Sigmoid colon (tissue), 7 donors: ENCODE results near the gene SELPLG. TPM values are rescaled to one million over a fixed set of nuclear protein-coding genes. Genes with fewer than 3 reads are reported as not detected.
"Not testable (repeated sequence)": the region's sequence is repeated elsewhere in the genome, so short reads cannot be mapped to it uniquely, and the experiment has no call there.

Source experiments
- DNase-seq: peaks from one replicate; pipeline ENCODE4 v3.0.0-alpha.2; 2019
- H3K27ac ChIP-seq, 4 donors: fragments of 200-600 bp; sonication (generic); one replicate each; pipeline ENCODE4 v1.5.1; 2016 to 2019; ENCODE audit warnings: mild to moderate bottlenecking in 1 of 4
- H3K27me3 ChIP-seq, 3 donors: fragments of 200-600 bp; sonication (generic); one replicate each; pipeline ENCODE4 v1.5.1; 2019; ENCODE audit warnings: mild to moderate bottlenecking in 1 of 3
- H3K36me3 ChIP-seq, 4 donors: fragments of 200-600 bp; sonication (generic); one replicate each; pipeline ENCODE4 v1.5.1; 2016 to 2019
- H3K4me1 ChIP-seq, 4 donors: fragments of 200-600 bp; sonication (generic); one replicate each; pipeline ENCODE4 v1.5.1; 2017 to 2019
- H3K4me3 ChIP-seq, 4 donors: fragments of 200-600 bp; sonication (generic); one replicate each; pipeline ENCODE4 v1.5.1; 2017 to 2019; ENCODE audit warnings: mild to moderate bottlenecking in 2 of 4, moderate library complexity in 1 of 4
- H3K9me3 ChIP-seq, 4 donors: fragments of 200-600 bp in 3 of 4; sonication (generic) in 3 of 4; one replicate each; pipeline versions ENCODE4 v1.5.1 to v1.6.1; 2013 to 2019
- EP300 ChIP-seq, 4 donors: sonication (generic); formaldehyde crosslinking; IDR thresholded peaks; one replicate each; pipeline ENCODE4 v1.6.1; 2017; ENCODE audit warnings: antibody characterized with exemption in 4 of 4
- POLR2A ChIP-seq, 2 donors: fragments of 450-650 bp; IDR thresholded peaks; one replicate each; pipeline ENCODE4 v1.6.1; 2016; ENCODE audit warnings: antibody characterized with exemption in 2 of 2, mild to moderate bottlenecking in 2 of 2, moderate library complexity in 2 of 2
- POLR2AphosphoS5 ChIP-seq, 4 donors: sonication (generic); formaldehyde crosslinking; IDR thresholded peaks; one replicate each; pipeline ENCODE4 v1.6.1; 2017; ENCODE audit warnings: antibody characterized with exemption in 4 of 4
- WGBS, 2 donors: extraction: QIAGEN DNeasy Blood & Tissue Kit; methylation state at CpG; one replicate each; pipeline ENCODE4 v1.1.7; 2013; 5-methylcytosine and 5-hydroxymethylcytosine counted together
- intact Hi-C: fragments of 100-400 bp; cut with DNase I; formaldehyde crosslinking; loops from one replicate; pipeline ENCODE4 v1.15.1; 2023
- polyA plus RNA-seq, 3 donors: library from polyadenylated mRNA; stranded (reverse); fragments of 200-250 nt; gene quantifications; one replicate each; pipeline ENCODE4 v1.2.3, GENCODE V29; 2013
- total RNA-seq, 4 donors: library from RNA; depleted of rRNA; stranded (reverse); fragments of >200 nt; gene quantifications; one replicate each; pipeline ENCODE4 v1.1.0, GENCODE V29; 2016
- TF ChIP-seq, protein P1 (sequence below), 4 experiments: fragments of 450-650 bp in 3 of 4; fragments of 200-600 bp in 1 of 4; IDR thresholded peaks; one replicate each; pipeline ENCODE4 v1.5.1; 2016 to 2019; ENCODE audit warnings: antibody characterized with exemption in 4 of 4, mild to moderate bottlenecking in 3 of 4, moderate library complexity in 2 of 4
- donor health status: healthy with polysubstance abuse.
- donor health status: Bipolar disorder and iron deficiency.
- donor health status: healthy.

Gene SELPLG
- total and polyA plus RNA-seq, 7 donors, result 1.8 to 26.1 (median 6.7) TPM

- TF ChIP-seq POLR2A (IDR thresholded peaks at IDR 0.05) (no peak), EP300 (IDR thresholded peaks at IDR 0.05) (no peak), POLR2AphosphoS5 (IDR thresholded peaks at IDR 0.05) (no peak)
- TF ChIP-seq, protein P1, sequence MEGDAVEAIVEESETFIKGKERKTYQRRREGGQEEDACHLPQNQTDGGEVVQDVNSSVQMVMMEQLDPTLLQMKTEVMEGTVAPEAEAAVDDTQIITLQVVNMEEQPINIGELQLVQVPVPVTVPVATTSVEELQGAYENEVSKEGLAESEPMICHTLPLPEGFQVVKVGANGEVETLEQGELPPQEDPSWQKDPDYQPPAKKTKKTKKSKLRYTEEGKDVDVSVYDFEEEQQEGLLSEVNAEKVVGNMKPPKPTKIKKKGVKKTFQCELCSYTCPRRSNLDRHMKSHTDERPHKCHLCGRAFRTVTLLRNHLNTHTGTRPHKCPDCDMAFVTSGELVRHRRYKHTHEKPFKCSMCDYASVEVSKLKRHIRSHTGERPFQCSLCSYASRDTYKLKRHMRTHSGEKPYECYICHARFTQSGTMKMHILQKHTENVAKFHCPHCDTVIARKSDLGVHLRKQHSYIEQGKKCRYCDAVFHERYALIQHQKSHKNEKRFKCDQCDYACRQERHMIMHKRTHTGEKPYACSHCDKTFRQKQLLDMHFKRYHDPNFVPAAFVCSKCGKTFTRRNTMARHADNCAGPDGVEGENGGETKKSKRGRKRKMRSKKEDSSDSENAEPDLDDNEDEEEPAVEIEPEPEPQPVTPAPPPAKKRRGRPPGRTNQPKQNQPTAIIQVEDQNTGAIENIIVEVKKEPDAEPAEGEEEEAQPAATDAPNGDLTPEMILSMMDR (IDR thresholded peaks at IDR 0.05), result no peak
- Histone ChIP-seq H3K36me3 (no peaks in the 10 kb centered on the region), H3K27ac (no peak overlapping the region), H3K4me3 (no peak overlapping the region), H3K27me3 (no peaks in the 10 kb centered on the region), H3K4me1 (peaks cover 0 to 2% (median 0%) of the 10 kb centered on the region in 4 donors), H3K9me3 (no peaks in the 10 kb centered on the region)
- intact Hi-C loops, result no loop called here
- no peak for DNase-seq
Measured at GRCh38 chr12:108577458-108577857, 56.2 kb downstream of the SELPLG start.

DNA sequence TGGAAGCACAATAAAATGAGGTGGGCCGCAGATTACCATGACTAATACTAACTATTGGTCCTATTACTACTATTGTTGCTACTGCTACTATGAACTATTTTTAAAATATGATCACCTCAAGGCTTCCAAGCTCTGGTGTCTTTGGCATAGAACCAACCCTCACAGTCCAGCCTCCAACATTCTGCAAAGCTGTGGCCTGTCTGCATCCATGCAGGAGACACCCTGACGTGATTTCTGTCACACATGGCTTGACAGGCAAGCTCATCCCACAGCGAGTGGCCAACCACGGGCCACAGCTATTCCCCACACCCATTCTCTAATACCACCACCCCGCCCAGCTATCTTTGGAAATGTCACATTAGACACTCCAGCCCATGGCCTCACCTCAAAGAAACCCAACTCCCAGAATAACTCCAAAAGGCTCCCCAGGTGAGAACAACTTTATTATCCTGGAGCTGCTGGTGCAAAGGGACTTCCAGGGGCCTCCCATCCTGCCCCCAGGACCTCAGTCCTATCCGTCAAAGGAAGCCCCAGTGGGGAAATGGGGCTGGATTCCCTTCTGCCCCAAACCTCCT is 56.9 kb downstream of the SELPLG start:
- 57 to 64% methylated on average over 6 of the region's 6 CpGs for WGBS, 2 donors
- peaks cover 0 to 2% (median under 1%) of the 10 kb centered on the region in 4 donors for H3K4me1 ChIP-seq
- TF ChIP-seq EP300 (IDR thresholded peaks at IDR 0.05) (no peak), POLR2AphosphoS5 (IDR thresholded peaks at IDR 0.05) (no peak), POLR2A (IDR thresholded peaks at IDR 0.05) (no peak)
- TF ChIP-seq, protein P1 (IDR thresholded peaks at IDR 0.05), result no peak
- no peaks in the 10 kb centered on the region for H3K27me3 ChIP-seq
- intact Hi-C loops, result no loop called here
- H3K27ac ChIP-seq, result no peak overlapping the region
- no peaks in the 10 kb centered on the region for H3K9me3 ChIP-seq
- H3K4me3 ChIP-seq, result no peak overlapping the region
- no peak for DNase-seq
- no peaks in the 10 kb centered on the region for H3K36me3 ChIP-seq

GRCh38 chr12:108575199-108575912 is 58.3 kb downstream of the SELPLG start:
- no peaks in the 10 kb centered on the region for H3K27me3 ChIP-seq
- no peak overlapping the region for H3K27ac ChIP-seq
- H3K4me3 ChIP-seq, result no peak overlapping the region
- no peaks in the 10 kb centered on the region for H3K9me3 ChIP-seq
- peak; percentile 14 for DNase-seq
- peaks cover 0 to 8% (median 4%) of the 10 kb centered on the region in 4 donors for H3K4me1 ChIP-seq
- no peaks in the 10 kb centered on the region for H3K36me3 ChIP-seq
- TF ChIP-seq POLR2AphosphoS5 (IDR thresholded peaks at IDR 0.05) (no peak), POLR2A (IDR thresholded peaks at IDR 0.05) (no peak), EP300 (IDR thresholded peaks at IDR 0.05) (no peak)
- TF ChIP-seq, protein P1 (IDR thresholded peaks at IDR 0.05), result no peak
- 88 to 89% methylated on average over 9 of the region's 9 CpGs for WGBS, 2 donors
- intact Hi-C loops, result no loop called here

DNA sequence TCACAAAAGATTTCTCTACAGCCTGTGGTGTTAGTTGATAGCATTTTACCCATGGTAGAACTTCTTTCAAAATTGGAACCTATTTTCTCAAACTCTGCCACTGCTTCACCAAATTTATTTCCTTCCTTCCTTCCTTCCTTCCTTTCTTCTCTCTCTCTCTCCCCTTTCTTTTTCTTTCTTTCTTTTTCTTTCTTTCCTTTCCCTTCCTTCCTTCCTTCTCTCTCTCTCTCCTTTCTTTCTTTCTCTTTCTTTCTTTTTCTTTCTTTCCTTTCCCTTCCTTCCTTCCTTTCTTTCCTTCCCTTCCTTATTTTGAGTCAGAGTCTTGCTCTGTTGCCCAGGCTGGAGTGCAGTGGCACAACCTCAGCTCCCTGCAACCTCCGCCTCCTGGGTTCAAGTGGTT is 59.4 kb downstream of the SELPLG start:
- H3K4me1 ChIP-seq, H3K27me3 ChIP-seq, DNase-seq, H3K9me3 ChIP-seq, H3K27ac ChIP-seq, H3K4me3 ChIP-seq, intact Hi-C loops: not testable (repeated sequence)
- H3K36me3 ChIP-seq, result peaks cover 0 to 10% (median 7%) of the 10 kb centered on the region in 4 donors
- 97% methylated on average over 1 of the region's 1 CpG for WGBS, 2 donors

- intact Hi-C loops, result no loop called here
- no peak overlapping the region for H3K4me3 ChIP-seq
- no peaks in the 10 kb centered on the region for H3K27me3 ChIP-seq
- no peak for DNase-seq
- H3K36me3 ChIP-seq, result peaks cover 0 to 20% (median 15%) of the 10 kb centered on the region in 4 donors
- TF ChIP-seq EP300 (IDR thresholded peaks at IDR 0.05) (no peak), POLR2A (IDR thresholded peaks at IDR 0.05) (no peak), POLR2AphosphoS5 (IDR thresholded peaks at IDR 0.05) (no peak)
- TF ChIP-seq, protein P1 (IDR thresholded peaks at IDR 0.05), result no peak
- H3K27ac ChIP-seq, result no peak overlapping the region
- no peaks in the 10 kb centered on the region for H3K9me3 ChIP-seq
- peaks cover 0 to 8% (median 4%) of the 10 kb centered on the region in 4 donors for H3K4me1 ChIP-seq
- WGBS, 2 donors, result 7 to 37% methylated on average over 2 of the region's 2 CpGs
Measured at GRCh38 chr12:108573317-108573716, 60.4 kb downstream of the SELPLG start.
